ENCODE measurements around the gene IGFBP5. TPM values are rescaled to one million over a fixed set of nuclear protein-coding genes. Genes with fewer than 3 reads are reported as not detected.

The IGFBP5 gene
- total and polyA plus RNA-seq, 7 donors = 44.9 to 451 (median 216) TPM

GRCh38 chr2:216714376-216714775 lies 19.0 kb upstream of the IGFBP5 start:
- DNase-seq (no peak), ATAC-seq (no peak)
- TF ChIP-seq CTCF (IDR thresholded peaks at IDR 0.05) = no peak
- intact Hi-C loops (cut with DNase I) = no loop called here
- no peaks in the 10 kb centered on the region for H3K9me3 ChIP-seq
- 61 to 69% (median 66%) methylated on average over 3 of the region's 3 CpGs for WGBS, 3 donors
- no peaks in the 10 kb centered on the region for H3K36me3 ChIP-seq (ENCODE audit: insufficient read depth in 1 of 2, low read depth in 1 of 2)
- H3K27me3 ChIP-seq (ENCODE audit: insufficient read depth in 3 of 3, low read length in 2 of 3) = no peaks in the 10 kb centered on the region
- H3K4me3 ChIP-seq = no peak overlapping the region
- peaks cover 7% of the 10 kb centered on the region for H3K4me1 ChIP-seq
- no peak overlapping the region for H3K27ac ChIP-seq

- DNase-seq = peak; percentile 44 to 74
- H3K27ac ChIP-seq = peak overlapping the region; percentile 28
- H3K36me3 ChIP-seq (ENCODE audit: insufficient read depth in 1 of 2, low read depth in 1 of 2) = no peaks in the 10 kb centered on the region
- peaks cover 7% of the 10 kb centered on the region for H3K4me1 ChIP-seq
- intact Hi-C loops (cut with DNase I) = no loop called here
- TF ChIP-seq CTCF (IDR thresholded peaks at IDR 0.05) = no peak
- no peaks in the 10 kb centered on the region for H3K9me3 ChIP-seq
- peak in 3 of 4 donors; percentile 22 to 54 (median 31) for ATAC-seq
- H3K4me3 ChIP-seq = no peak overlapping the region
- 60 to 71% (median 61%) methylated on average over 8 of the region's 8 CpGs for WGBS, 3 donors
- H3K27me3 ChIP-seq (ENCODE audit: insufficient read depth in 3 of 3, low read length in 2 of 3) = no peaks in the 10 kb centered on the region
These were observed 18.5 kb upstream of the IGFBP5 start for GRCh38 chr2:216713691-216714336.

GRCh38 chr2:216711348-216711747 lies 16.0 kb upstream of the IGFBP5 start:
- H3K27ac ChIP-seq = peak overlapping the region; percentile 46
- no peak for DNase-seq
- no peaks in the 10 kb centered on the region for H3K36me3 ChIP-seq (ENCODE audit: insufficient read depth in 1 of 2, low read depth in 1 of 2)
- peaks cover 7% of the 10 kb centered on the region for H3K4me1 ChIP-seq
- intact Hi-C loops (cut with DNase I) = no loop called here
- H3K27me3 ChIP-seq (ENCODE audit: insufficient read depth in 3 of 3, low read length in 2 of 3) = no peaks in the 10 kb centered on the region
- ATAC-seq = no peak
- WGBS, 3 donors = 77 to 79% (median 79%) methylated on average over 8 of the region's 8 CpGs
- H3K9me3 ChIP-seq = no peaks in the 10 kb centered on the region
- no peak overlapping the region for H3K4me3 ChIP-seq
- TF ChIP-seq CTCF (IDR thresholded peaks at IDR 0.05) = no peak

GRCh38 chr2:216710551-216711301 lies 15.4 kb upstream of the IGFBP5 start:
- Histone ChIP-seq H3K4me3 (no peak overlapping the region), H3K9me3 (no peaks in the 10 kb centered on the region), H3K27me3 (ENCODE audit: insufficient read depth in 3 of 3, low read length in 2 of 3) (no peaks in the 10 kb centered on the region), H3K4me1 (peaks cover 7% of the 10 kb centered on the region), H3K27ac (peak overlapping the region; percentile 46), H3K36me3 (ENCODE audit: insufficient read depth in 1 of 2, low read depth in 1 of 2) (no peaks in the 10 kb centered on the region)
- peak; percentile 49 to 78 for DNase-seq
- intact Hi-C loops (cut with DNase I) = no loop called here
- no peak for TF ChIP-seq CTCF (IDR thresholded peaks at IDR 0.05)
- ATAC-seq = peak; percentile 35 to 63 (median 52)
- 53 to 68% (median 60%) methylated on average over 11 of the region's 11 CpGs for WGBS, 3 donors

Measured in psoas muscle (tissue), 8 donors.